Activated CD8-positive, alpha-beta memory T cell treated with anti-CD3 and anti-CD28 coated beads, Interleukin-2, amount 10 ng/mL, durations not matched to agents 7 days and 5 days (primary cell): ENCODE data around the gene DHRSX. TPM values are rescaled to one million over a fixed set of nuclear protein-coding genes. Genes with fewer than 3 reads are reported as not detected.
"Not testable (repeated sequence)": the region's sequence is repeated elsewhere in the genome, so short reads cannot be mapped to it uniquely, and the experiment has no call there.

Experiments
- ATAC-seq: fragments of 150-1000 bp; cut with Tn5 transposase; one replicate; pipeline ENCODE4 v1.10.0; 2021; ENCODE audit warnings: moderate library complexity
- CTCF ChIA-PET: fragments of 350-600 bp; sonication (Branson Sonifier 250); formaldehyde crosslinking; loops from one replicate; lab custom pipeline; 2021; ENCODE audit warnings: antibody characterized with exemption; lab: Charles Lee
- DNase-seq: peaks from one replicate; pipeline ENCODE4 v3.0.0-alpha.2; 2020
- H3K27ac Mint-ChIP-seq: one replicate; pipeline ENCODE4 v1.8.0; 2021; ENCODE audit warnings: mild to moderate bottlenecking, mixed read lengths
- H3K27me3 Mint-ChIP-seq: one replicate; pipeline ENCODE4 v1.8.0; 2021; ENCODE audit warnings: mixed read lengths
- H3K36me3 Mint-ChIP-seq: one replicate; pipeline ENCODE4 v1.8.0; 2021; ENCODE audit warnings: mild to moderate bottlenecking, mixed read lengths
- H3K4me1 Mint-ChIP-seq: one replicate; pipeline ENCODE4 v1.8.0; 2021; ENCODE audit warnings: mixed read lengths
- H3K4me3 Mint-ChIP-seq: one replicate; pipeline ENCODE4 v1.8.0; 2021; ENCODE audit warnings: mild to moderate bottlenecking, moderate library complexity, mixed read lengths
- H3K9me3 Mint-ChIP-seq: one replicate; pipeline ENCODE4 v1.8.0; 2022; ENCODE audit warnings: low read depth, mixed read lengths
- total RNA-seq, 2 experiments: library from RNA; stranded (reverse); gene quantifications; one replicate each; pipeline ENCODE4 v1.2.3, GENCODE V29; 2021

The DHRSX gene
- total RNA-seq, 2 experiments from 2014 or later, result 21.1 to 22.5 TPM

DNA sequence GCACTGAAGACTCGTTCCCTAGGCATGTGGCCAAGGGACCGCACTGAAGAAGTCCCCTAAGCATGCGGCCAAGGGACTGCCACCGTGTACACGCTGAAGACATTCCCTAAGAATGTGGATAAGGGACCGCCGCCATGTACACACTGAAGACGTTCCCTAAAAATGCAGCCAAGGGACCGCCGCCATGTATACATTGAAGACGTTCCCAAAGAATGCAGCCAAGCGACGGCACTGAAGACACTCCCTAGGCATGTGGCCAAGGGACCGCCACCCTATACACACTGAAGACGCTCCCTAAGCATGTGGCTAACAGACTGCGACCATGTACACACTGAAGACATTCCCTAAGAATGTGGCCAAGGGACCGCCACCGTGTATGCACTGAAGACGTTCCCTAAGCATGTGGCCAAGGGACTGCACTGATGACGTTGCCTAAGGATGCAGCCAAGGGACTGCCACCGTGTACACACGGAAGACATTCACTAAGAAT is 31.5 kb downstream of the DHRSX start:
- DNase-seq (no peak), ATAC-seq (no peak)
- Mint-ChIP-seq H3K27me3 (no peaks in the 10 kb centered on the region), H3K4me1 (no peaks in the 10 kb centered on the region), H3K36me3 (peaks cover 6% of the 10 kb centered on the region), H3K27ac (no peak overlapping the region), H3K9me3 (peaks cover 4% of the 10 kb centered on the region), H3K4me3 (no peak overlapping the region)
- CTCF ChIA-PET, result no interaction called here

DNA sequence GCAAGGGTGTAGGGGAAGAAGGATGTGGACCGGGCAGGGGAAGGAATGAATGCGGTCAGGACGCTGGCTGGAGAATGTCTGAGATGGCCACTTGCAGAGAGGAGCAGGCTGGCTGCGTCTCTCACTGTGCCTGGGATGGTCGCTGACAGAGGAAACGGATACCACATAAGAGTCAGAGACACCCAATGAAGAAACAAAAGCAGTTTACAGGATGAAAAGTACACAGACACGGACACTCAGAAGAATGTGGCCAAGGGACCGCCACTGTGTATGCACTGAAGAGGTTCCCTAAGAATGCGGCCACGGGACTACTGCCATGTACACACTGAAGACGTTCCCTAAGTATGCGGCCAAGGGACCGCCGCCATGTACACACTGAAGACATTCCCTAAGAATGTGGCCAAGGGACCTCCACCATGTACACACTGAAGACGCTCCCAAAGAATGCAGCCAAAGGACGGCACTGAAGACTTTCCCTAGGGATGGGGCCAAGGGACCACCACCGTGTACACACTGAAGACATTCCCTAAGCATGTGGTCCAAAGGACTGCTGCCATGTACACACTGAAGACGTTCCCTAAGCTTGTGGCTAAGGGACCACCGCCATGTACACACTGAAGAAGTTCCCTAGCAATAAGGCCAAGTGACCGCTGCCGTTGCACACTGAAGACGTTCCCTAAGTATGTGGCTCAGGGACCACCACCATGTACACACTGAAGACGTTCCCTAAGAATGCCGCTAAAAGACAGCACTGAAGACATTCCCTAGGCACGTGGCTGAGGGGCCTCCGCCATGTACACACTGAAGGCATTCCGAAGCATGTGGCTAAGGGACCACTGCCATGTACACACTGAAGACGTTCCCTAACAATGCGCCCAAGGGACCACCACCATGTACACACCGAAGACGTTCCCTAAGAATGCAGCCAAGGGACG is 32.2 kb downstream of the DHRSX start:
- no peaks in the 10 kb centered on the region for H3K27me3 Mint-ChIP-seq
- no peak overlapping the region for H3K4me3 Mint-ChIP-seq
- DNase-seq (no peak), ATAC-seq (no peak)
- no peaks in the 10 kb centered on the region for H3K4me1 Mint-ChIP-seq
- peaks cover 4% of the 10 kb centered on the region for H3K9me3 Mint-ChIP-seq
- no peak overlapping the region for H3K27ac Mint-ChIP-seq
- CTCF ChIA-PET, result no interaction called here
- peaks cover 6% of the 10 kb centered on the region for H3K36me3 Mint-ChIP-seq

DNA sequence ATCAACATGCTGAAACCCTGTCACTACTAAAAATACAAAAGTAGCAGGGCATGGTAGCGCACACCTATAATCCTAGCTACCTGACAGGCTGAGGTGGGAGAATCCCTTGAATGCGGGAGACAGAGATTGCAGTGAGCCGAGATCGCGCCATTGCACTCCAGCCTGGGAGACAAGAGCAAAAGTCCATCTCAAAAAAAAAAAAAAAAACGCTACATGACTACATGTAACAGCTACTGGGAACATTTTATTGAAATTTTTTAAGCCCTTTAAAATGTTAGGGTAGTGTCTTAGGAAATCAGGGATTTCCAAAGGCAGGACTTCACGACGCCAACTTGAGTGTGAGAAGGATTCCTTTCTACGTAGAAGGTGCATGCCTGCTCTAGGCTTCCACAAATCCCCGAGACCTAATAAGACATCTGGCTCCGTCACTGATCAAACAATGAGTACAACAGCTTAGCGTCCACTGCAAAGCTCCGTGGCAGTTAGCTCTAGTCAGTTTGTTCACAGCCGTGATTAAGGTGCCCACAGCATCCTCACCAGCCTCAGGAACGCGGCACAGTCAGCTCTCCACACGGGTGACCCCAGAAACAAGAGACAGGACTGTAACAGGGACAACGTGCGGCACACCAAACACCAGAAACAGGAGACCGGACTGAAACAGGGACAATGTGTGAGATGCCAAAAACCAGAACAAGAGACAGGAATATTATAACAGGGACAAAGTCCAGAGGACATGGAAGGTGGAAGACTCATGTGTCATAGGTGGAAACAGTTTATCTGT is 33.7 kb downstream of the DHRSX start:
- no peak for DNase-seq
- Mint-ChIP-seq H3K36me3 (peaks cover 6% of the 10 kb centered on the region), H3K4me1 (no peaks in the 10 kb centered on the region), H3K27ac (no peak overlapping the region), H3K4me3 (no peak overlapping the region), H3K9me3 (peaks cover 4% of the 10 kb centered on the region), H3K27me3 (no peaks in the 10 kb centered on the region)
- no peak for ATAC-seq
- CTCF ChIA-PET, result no interaction called here

DNA sequence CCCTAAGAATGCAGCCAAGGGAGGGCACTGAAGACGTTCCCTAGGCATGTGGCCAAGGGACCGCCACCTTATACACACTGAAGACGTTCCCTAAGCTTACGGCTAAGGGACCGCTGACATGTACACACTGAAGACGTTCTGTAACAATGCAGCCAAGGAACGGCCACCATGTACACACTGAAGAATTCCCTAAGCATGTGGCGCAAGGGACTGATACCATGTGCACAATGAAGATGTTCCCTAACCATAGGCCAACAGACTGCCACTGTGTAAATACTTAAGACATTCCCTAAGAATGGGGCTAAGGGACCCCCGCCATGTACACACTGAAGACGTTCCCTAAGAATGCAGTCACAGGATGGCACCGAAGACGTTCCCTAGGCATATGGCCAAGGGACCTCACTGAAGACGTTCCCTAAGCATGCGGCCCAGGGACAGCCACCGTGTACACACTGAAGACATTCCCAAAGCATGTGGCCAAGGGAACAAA is 36.1 kb downstream of the DHRSX start:
- peaks cover 2% of the 10 kb centered on the region for H3K36me3 Mint-ChIP-seq
- H3K27me3 Mint-ChIP-seq, result no peaks in the 10 kb centered on the region
- no peaks in the 10 kb centered on the region for H3K9me3 Mint-ChIP-seq
- ATAC-seq (no peak), DNase-seq (no peak)
- CTCF ChIA-PET, result no interaction called here
- H3K4me3 Mint-ChIP-seq, result no peak overlapping the region
- no peaks in the 10 kb centered on the region for H3K4me1 Mint-ChIP-seq
- H3K27ac Mint-ChIP-seq, result no peak overlapping the region

DNA sequence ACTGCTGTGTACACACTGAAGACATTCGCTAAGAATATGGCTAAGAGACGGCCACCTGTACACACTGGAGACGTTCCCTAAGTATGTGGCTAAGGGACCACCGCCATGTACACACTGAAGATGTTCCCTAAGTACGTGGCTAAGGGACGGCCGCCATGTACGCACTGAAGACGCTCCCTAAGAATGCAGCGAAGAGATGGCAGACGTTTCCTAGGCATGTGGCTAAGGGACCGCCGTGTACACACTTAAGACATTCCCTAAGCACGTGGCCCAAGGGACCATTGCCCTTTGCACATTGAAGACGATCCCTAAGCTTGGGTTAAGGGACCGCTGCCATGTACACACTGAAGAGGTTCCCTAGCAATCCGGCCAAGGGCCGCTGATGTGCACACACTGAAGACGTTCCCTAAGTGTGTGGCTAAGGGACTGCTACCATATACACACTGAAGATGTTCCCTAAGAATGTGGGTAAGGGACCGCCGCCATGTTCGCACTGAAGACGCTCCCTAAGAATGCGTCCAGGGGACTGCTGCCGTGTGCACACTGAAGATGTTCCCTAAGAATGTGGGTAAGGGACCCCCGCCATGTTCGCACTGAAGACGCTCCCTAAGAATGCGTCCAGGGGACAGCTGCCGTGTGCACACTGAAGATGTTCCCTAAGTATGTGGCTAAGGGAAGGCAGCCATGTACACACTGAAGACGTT is 36.7 kb downstream of the DHRSX start:
- ATAC-seq, result no peak
- Mint-ChIP-seq H3K4me1 (no peaks in the 10 kb centered on the region), H3K4me3 (no peak overlapping the region), H3K27me3 (no peaks in the 10 kb centered on the region), H3K36me3 (no peaks in the 10 kb centered on the region), H3K27ac (no peak overlapping the region), H3K9me3 (no peaks in the 10 kb centered on the region)
- CTCF ChIA-PET, result no interaction called here
- no peak for DNase-seq

DNA sequence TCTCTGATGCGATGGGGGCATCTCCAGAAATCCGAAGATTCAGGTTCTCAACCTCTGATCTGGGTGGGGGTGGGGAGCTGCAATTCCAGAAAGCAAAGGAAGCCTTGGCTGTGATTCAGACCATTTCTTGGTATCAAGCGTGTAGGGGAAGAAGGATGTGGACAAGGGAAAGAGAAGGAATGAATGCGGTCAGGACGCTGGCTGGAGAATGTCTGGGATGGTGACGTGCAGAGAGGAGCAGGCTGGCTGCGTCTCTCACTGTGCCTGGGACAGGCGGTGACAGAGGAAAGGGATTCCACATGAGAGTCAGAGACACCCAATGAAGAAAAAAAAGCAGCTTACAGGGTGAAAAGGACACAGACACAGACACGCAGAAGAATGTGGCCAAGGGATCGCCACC is 37.3 kb downstream of the DHRSX start:
- H3K9me3 Mint-ChIP-seq, CTCF ChIA-PET, H3K4me1 Mint-ChIP-seq, DNase-seq, ATAC-seq, H3K36me3 Mint-ChIP-seq, H3K27me3 Mint-ChIP-seq, H3K27ac Mint-ChIP-seq, H3K4me3 Mint-ChIP-seq: not testable (repeated sequence)

DNA sequence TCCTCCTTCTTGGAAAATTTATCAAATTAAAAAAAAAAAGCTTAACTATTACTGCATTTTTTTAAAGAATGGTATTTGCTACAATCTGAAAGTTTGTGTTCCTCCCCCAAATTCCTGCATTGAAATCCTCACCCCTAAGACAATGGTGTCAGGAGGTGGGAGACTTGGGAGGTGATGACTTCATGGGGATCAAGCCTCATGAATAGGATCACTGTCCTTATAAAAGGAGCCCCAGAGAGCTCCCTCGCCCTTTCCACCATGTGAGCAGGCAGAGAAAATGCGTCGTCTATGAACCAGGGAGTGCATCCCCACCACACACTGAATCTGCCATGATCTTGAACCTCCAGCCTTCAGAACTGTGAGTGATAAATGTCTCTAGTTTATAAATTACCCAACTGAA is 38.0 kb downstream of the DHRSX start:
- no peak for DNase-seq
- CTCF ChIA-PET, result no interaction called here
- Mint-ChIP-seq H3K4me1 (no peaks in the 10 kb centered on the region), H3K4me3 (no peak overlapping the region), H3K27ac (no peak overlapping the region), H3K36me3 (peaks cover 4% of the 10 kb centered on the region), H3K9me3 (peaks cover 4% of the 10 kb centered on the region), H3K27me3 (no peaks in the 10 kb centered on the region)
- ATAC-seq, result no peak

DNA sequence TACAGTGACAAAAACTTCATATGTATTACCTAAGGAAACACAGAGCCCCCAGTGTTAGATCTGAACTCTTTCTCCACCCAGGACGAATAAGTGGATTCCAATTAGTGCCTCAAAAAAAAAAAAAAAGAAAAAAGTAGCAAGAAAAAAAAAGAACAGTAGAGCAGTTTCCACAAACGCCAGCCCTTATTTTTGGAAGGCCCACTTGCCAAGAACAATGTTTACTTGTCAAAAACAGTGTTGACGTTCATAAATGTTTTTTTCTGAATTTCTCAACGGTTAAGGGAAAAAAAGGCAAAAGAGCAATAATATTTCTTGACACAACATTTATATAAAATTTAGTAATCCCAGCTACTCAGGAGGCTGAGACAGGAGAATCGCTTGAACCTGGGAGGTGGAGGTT is 38.7 kb downstream of the DHRSX start:
- CTCF ChIA-PET, result no interaction called here
- peaks cover 4% of the 10 kb centered on the region for H3K9me3 Mint-ChIP-seq
- DNase-seq, result no peak
- no peak for ATAC-seq
- H3K4me3 Mint-ChIP-seq, result no peak overlapping the region
- H3K4me1 Mint-ChIP-seq, result no peaks in the 10 kb centered on the region
- no peak overlapping the region for H3K27ac Mint-ChIP-seq
- H3K27me3 Mint-ChIP-seq, result no peaks in the 10 kb centered on the region
- peaks cover 4% of the 10 kb centered on the region for H3K36me3 Mint-ChIP-seq

DNA sequence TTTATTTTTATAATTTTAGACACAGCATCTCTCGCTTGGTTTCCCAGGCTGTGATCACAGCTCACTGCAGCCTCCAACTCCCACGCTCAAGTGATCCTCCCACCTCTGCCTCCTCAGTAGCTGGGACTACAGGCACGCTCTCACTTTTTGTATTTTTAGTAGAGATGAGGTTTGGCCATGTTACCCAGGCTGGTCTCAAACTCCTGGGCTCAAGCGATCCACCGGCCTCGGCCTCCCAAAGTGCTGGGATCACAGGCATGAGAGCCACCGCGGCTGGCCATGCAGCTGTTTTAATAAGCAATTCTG is 39.1 kb downstream of the DHRSX start:
- no peak overlapping the region for H3K27ac Mint-ChIP-seq
- H3K4me1 Mint-ChIP-seq, result no peaks in the 10 kb centered on the region
- H3K36me3 Mint-ChIP-seq, result peaks cover 7% of the 10 kb centered on the region
- ATAC-seq (no peak), DNase-seq (no peak)
- H3K27me3 Mint-ChIP-seq, result no peaks in the 10 kb centered on the region
- no peak overlapping the region for H3K4me3 Mint-ChIP-seq
- CTCF ChIA-PET, result no interaction called here
- peaks cover 4% of the 10 kb centered on the region for H3K9me3 Mint-ChIP-seq

DNA sequence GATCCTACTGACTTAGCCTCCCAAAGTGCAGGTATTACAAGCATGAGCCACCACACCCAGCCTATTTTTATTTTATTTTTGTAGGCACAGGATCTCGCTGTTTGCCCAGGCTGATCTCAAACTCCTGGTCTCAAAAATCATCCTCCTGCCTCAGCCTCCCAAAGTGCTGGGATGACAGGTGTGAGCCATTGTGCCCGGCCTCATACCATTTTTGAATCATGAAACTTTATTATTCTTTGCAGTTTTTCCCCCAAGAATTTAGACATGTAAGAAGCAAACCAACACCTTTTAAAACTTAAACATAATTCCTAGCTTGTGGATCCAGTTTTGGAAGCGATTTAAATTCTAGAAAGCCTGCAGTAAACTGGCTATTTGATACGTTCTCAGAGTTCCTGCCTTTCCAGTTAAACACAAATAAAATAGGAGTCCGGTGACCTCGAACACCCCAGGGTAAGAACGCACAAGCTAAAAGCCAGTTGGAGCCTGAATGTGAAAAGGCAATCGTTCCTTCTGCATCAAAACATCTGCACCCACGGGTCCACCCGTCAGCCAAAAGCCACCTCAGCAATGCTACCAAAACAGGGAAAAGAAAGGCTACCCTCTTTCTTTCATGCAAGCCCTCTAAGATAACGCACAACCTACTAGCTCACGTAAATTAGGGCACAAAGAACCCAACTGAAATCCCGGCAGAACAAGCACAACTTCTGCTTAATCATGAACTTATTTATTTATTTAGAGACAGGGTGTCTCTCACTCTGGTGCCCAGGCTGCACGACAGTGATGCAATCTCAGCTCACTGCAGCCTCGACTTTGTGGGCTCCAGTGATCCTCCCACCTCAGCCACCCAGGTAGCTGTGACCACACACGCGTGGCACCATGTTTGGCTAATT is 39.7 kb downstream of the DHRSX start:
- DNase-seq, CTCF ChIA-PET, H3K36me3 Mint-ChIP-seq, H3K4me3 Mint-ChIP-seq, H3K9me3 Mint-ChIP-seq, ATAC-seq, H3K27ac Mint-ChIP-seq, H3K4me1 Mint-ChIP-seq, H3K27me3 Mint-ChIP-seq: not testable (repeated sequence)

DNA sequence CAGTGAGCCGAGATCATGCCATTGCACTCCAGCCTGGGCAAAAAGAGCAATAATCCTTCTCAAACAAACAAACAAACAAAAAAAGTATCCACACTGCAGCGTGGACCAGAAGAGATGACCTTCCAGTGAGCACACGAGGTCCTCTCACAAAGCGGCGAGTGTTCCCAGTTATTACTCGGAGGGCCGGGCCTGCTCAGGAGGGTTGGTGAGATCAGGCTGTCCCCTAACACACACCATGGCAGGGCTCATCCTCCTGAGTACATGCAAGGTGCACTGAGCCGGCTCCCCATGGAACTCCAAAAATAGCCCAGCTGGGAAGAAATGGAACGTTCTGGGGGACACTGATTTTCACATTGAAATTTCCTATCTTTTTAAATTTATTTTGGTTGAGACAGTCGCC is 40.7 kb downstream of the DHRSX start:
- CTCF ChIA-PET, H3K27ac Mint-ChIP-seq, DNase-seq, H3K4me1 Mint-ChIP-seq, H3K27me3 Mint-ChIP-seq, H3K36me3 Mint-ChIP-seq, ATAC-seq, H3K4me3 Mint-ChIP-seq, H3K9me3 Mint-ChIP-seq: not testable (repeated sequence)

DNA sequence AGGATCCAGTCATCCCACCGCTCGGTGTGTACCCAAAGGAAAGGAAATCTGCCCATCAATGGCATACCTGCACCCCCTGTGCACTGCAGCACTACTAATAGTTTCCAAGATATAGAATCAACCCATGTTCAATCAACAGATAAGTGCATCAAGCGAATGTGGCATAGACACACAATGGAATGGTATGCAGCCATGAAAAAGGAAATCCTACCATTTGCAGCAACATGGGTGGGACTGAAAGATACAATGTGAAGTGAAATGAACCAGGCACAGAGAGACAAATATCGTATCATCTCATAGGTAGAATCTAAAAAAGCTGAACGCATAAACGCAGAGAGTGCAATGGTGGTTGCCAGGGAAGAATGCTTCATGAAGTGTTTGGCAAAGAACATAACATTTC is 42.5 kb downstream of the DHRSX start:
- DNase-seq (no peak), ATAC-seq (no peak)
- peaks cover 4% of the 10 kb centered on the region for H3K9me3 Mint-ChIP-seq
- no peaks in the 10 kb centered on the region for H3K4me1 Mint-ChIP-seq
- no peak overlapping the region for H3K4me3 Mint-ChIP-seq
- no peak overlapping the region for H3K27ac Mint-ChIP-seq
- no peaks in the 10 kb centered on the region for H3K27me3 Mint-ChIP-seq
- CTCF ChIA-PET, result no interaction called here
- H3K36me3 Mint-ChIP-seq, result peaks cover 8% of the 10 kb centered on the region
